Stimulated activated CD4-positive, alpha-beta T cell treated with anti-CD3 and anti-CD28 coated beads, Interleukin-2, amount 100 ng/mL, for 24 hours (primary cell): ENCODE data around the gene NCCRP1.

Experiments
- DNase-seq, 2 donors: peaks; one replicate each; pipeline ENCODE4 v3.0.0-alpha.2; 2020

NCCRP1 gene

GRCh38 chr19:39165857-39166256 lies 30.9 kb upstream of the NCCRP1 start:
- no peak for DNase-seq

- no peak for DNase-seq
Measured at GRCh38 chr19:39166571-39167391, 30.0 kb upstream of the NCCRP1 start.

GRCh38 chr19:39167461-39168257 lies 29.1 kb upstream of the NCCRP1 start:
- no peak for DNase-seq

- DNase-seq = no peak
Measured at GRCh38 chr19:39168258-39169142, 28.3 kb upstream of the NCCRP1 start.

- no peak for DNase-seq
Measured at GRCh38 chr19:39169143-39169810, 27.5 kb upstream of the NCCRP1 start.

- DNase-seq = no peak
Measured at GRCh38 chr19:39170386-39171231, 26.2 kb upstream of the NCCRP1 start.

GRCh38 chr19:39171479-39172465 lies 25.0 kb upstream of the NCCRP1 start:
- no peak for DNase-seq

- DNase-seq = no peak
Measured at GRCh38 chr19:39172700-39173501, 23.9 kb upstream of the NCCRP1 start.

- DNase-seq = no peak
Measured at GRCh38 chr19:39173502-39173991, 23.2 kb upstream of the NCCRP1 start.

- no peak for DNase-seq
Measured at GRCh38 chr19:39174142-39174541, 22.6 kb upstream of the NCCRP1 start.

- DNase-seq = no peak
Measured at GRCh38 chr19:39174558-39175544, 21.9 kb upstream of the NCCRP1 start.

GRCh38 chr19:39175564-39175963 lies 21.2 kb upstream of the NCCRP1 start:
- no peak for DNase-seq

GRCh38 chr19:39177110-39177699 lies 19.6 kb upstream of the NCCRP1 start:
- DNase-seq = no peak

- no peak for DNase-seq
Measured at GRCh38 chr19:39177736-39178135, 19.0 kb upstream of the NCCRP1 start.

- no peak for DNase-seq
Measured at GRCh38 chr19:39178296-39179006, 18.3 kb upstream of the NCCRP1 start.

GRCh38 chr19:39179754-39180153 lies 17.0 kb upstream of the NCCRP1 start:
- DNase-seq = no peak

GRCh38 chr19:39180749-39181148 lies 16.0 kb upstream of the NCCRP1 start:
- DNase-seq = no peak
